Epithelial cell of proximal tubule (primary cell): Measurements from ENCODE around the gene APBB1. TPM values are rescaled to one million over a fixed set of nuclear protein-coding genes. Genes with fewer than 3 reads are reported as not detected.
A peak's percentile ranks its signal among the peaks of the same experiment; 100 is the strongest.

Experiments used
- DNase-seq: peaks from one replicate; pipeline ENCODE4 v3.0.0-alpha.2; 2011; ENCODE audit warnings: low read depth
- H3K4me3 ChIP-seq: 2 replicates; pipeline ENCODE4 v1.5.1; 2011; ENCODE audit warnings: low read depth, mild to moderate bottlenecking, low read length
- total RNA-seq: library from RNA; depleted of rRNA; stranded (reverse); fragments of >200 nt; gene quantifications from 2 replicates; pipeline ENCODE4 v1.2.3, GENCODE V29; 2015
- TF ChIP-seq, protein P1 (sequence below): conservative IDR thresholded peaks from 2 replicates; pipeline ENCODE4 v1.5.1; 2012; ENCODE audit warnings: low read depth, mild to moderate bottlenecking, low read length

APBB1 gene
- 24.7 and 28.3 TPM in 2 replicates for total RNA-seq

DNA sequence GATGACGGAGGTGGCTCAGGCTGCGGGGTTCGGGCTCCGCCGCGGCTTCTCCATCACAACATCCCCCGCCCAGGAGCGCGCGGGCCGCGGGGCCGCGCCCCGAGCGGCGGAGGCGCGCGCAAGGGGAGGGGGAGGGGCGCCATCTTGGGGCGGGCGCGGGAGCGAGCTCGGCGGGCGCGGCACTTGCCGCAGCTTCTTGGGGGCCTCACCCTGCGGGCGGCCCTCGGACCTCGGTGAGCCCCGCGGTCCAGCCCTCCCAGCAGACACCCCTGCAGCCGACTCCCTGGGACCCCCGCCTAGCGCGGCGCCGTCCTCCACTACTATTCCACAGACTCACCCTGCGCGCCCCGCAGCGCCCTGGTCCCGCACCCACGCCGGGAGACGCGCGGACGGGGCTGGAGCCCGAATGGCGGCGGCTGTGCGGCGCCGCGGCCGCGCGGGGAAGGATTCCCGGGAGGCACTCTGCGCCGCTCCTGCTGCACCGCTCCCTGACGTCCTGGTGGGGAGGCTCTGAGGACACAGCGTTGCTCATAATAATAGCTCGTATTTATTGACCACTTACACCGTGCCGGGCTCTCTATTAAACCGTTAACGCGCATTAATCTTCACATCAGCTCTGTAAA lies at the start of gene APBB1:
APBB1 (minus strand) TSS at position 86 of the 623 bp plus-strand sequence. CDS start 7,747 bp downstream, outside the sequence.
- TF ChIP-seq, protein P1, sequence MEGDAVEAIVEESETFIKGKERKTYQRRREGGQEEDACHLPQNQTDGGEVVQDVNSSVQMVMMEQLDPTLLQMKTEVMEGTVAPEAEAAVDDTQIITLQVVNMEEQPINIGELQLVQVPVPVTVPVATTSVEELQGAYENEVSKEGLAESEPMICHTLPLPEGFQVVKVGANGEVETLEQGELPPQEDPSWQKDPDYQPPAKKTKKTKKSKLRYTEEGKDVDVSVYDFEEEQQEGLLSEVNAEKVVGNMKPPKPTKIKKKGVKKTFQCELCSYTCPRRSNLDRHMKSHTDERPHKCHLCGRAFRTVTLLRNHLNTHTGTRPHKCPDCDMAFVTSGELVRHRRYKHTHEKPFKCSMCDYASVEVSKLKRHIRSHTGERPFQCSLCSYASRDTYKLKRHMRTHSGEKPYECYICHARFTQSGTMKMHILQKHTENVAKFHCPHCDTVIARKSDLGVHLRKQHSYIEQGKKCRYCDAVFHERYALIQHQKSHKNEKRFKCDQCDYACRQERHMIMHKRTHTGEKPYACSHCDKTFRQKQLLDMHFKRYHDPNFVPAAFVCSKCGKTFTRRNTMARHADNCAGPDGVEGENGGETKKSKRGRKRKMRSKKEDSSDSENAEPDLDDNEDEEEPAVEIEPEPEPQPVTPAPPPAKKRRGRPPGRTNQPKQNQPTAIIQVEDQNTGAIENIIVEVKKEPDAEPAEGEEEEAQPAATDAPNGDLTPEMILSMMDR = no peak
- peak within 1 kb of the TSS; percentile 79 for H3K4me3 ChIP-seq
- no peak for DNase-seq

DNA sequence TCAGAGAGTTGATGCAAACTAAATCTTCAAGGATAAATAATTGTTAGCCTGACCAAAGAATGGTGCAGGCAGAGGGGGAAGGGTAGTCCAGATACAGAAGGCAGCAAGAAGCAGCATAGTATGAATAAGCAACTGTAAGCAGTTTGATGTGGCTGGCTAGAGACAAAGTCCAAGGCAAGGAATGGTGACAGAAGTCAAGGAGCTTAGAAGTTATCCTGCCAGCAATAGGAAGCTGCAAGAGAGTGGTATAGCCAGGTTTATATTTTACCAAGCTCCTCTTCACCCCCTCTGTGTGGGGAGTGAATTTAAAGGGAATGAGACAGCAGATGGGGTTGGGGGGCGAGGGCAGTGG lies 40.2 kb upstream of the APBB1 start:
- DNase-seq = no peak
- TF ChIP-seq, protein P1 = no peak
- no peak overlapping the region for H3K4me3 ChIP-seq

DNA sequence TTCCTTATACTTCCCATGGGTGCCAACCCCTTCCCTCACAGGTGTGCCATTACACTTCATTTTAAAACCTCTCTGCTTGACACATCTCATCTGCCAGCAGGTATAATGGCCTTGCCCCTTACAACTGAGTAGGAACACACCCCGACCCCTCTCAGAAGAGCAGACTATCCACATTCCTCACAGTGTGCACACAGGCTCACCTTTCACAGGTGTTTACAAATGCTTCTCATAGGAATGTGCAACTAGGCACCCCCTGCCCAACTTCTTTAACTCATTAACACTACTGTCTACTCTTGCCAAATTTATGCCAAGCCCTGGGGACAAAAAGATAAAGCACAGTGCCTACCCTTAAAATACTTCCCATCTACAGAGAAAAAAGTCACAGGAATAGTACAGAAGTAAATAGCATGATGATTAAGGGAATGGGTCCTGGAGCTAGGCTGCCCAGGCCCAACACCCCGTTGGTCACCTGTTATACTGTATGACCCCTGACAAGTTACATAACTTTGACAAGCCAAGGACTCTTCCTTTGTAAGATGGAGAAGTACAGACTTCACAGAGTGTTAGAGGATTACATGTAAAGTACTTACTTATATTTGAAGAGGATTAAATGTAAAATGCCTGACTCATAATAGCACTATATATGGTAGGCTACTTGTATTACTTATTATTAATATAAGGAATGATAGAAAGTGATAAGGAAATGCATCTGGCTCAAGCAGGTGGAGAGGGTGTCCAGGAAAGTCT lies 39.6 kb upstream of the APBB1 start:
- no peak for DNase-seq
- H3K4me3 ChIP-seq = no peak overlapping the region
- TF ChIP-seq, protein P1 = no peak

DNA sequence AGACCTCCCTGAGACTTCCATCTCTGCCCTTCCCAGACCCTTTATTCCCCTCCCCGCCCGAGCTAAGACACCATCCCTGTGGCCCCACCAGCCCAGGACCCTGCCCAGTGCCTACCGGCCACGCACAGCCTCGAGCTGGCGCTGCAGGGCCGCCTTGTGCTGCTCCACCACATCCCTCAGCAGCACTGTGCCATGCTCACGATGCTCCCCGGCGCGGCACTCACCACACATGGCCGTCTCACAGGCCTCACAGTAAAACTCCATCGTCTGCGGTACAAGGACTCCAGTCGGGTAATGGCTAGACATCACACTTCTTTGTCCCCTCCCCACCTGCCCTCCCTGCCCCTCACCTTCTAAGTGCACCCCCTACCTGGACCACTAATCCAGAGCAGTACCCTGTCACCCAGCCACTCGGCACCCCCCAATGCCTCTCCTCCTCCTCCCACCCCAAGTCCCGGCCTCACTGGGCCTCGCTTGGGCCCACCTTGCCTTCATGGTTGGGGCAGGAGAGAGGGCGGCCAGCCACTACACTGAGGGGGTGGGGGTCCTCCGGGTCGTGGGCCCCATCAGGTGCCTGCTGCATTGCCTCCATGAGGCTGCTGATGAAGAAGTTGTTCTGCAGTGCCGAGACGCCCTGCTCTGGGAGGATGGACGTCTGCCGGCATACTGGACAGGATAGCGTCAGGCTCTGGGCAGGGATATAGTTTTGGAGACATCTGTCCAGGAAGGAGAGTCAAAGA lies 38.9 kb upstream of the APBB1 start:
- H3K4me3 ChIP-seq = no peak overlapping the region
- DNase-seq = no peak
- TF ChIP-seq, protein P1 = no peak

DNA sequence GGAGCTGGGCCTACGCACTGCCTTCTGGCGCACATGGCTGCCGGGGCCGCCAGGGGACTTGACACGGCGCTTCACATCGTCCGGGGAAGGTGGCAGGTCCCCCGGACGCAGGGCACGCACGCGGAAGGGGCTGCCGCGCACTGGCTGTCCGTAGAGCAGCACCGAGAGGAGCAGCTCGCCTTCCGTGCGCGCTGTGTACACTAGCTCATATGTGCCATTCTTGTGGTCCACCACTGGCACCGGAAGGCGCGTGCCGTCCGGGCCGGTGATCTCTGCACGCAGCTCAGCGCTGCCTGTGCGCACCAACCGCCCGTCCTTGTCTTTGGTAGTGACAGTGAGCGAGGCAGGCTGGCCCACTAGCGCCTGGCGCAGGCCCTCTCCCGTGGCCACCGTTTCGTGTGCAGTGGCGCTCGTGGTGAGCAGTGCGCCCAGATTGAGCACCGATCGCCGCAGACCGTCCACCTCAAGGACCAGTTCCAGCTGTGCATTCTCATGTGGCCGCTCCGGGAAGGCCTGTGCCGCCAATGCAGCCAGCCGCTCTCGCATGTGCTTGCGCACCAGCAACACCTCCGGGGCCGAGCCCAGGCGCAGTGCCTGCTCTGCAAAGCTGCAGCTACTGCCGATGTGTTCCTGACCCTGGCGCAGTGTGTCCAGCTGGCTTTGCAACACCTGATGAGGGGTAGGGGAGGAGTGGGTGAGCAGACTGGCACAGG lies 37.6 kb upstream of the APBB1 start:
- H3K4me3 ChIP-seq = no peak overlapping the region
- DNase-seq = no peak
- TF ChIP-seq, protein P1 = no peak

DNA sequence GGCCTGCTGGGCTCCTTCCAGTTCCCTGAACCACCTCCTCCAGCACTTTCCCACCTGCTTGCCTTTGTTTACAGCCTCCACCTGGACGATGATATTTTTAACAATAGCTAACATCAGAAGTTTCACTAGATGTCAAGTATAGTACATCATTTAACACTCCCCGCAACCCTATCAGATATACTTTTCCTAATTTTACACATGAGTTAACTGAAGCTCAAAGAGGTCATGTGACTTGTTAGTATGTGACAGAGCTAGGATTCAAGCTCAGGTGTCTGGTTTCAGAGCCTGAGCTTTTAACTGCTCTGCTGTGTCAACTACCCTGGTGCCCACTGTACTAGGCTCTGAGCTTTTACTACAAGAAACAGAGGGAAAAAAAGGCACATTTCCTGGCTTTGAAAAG lies 36.2 kb upstream of the APBB1 start:
- no peak overlapping the region for H3K4me3 ChIP-seq
- TF ChIP-seq, protein P1 = no peak
- DNase-seq = no peak
